SH-SY5Y (cell line): ENCODE measurements around the gene S100A4.

ENCODE experiments used
- GATA2 ChIP-seq: IDR thresholded peaks from 2 replicates; pipeline ENCODE4 v1.6.1; 2011; ENCODE audit warnings: mild to moderate bottlenecking, low read depth, low read length
- GATA3 ChIP-seq: IDR thresholded peaks from 2 replicates; pipeline ENCODE4 v1.6.1; 2011; ENCODE audit warnings: low read depth, mild to moderate bottlenecking, low read length, moderate library complexity

DNA sequence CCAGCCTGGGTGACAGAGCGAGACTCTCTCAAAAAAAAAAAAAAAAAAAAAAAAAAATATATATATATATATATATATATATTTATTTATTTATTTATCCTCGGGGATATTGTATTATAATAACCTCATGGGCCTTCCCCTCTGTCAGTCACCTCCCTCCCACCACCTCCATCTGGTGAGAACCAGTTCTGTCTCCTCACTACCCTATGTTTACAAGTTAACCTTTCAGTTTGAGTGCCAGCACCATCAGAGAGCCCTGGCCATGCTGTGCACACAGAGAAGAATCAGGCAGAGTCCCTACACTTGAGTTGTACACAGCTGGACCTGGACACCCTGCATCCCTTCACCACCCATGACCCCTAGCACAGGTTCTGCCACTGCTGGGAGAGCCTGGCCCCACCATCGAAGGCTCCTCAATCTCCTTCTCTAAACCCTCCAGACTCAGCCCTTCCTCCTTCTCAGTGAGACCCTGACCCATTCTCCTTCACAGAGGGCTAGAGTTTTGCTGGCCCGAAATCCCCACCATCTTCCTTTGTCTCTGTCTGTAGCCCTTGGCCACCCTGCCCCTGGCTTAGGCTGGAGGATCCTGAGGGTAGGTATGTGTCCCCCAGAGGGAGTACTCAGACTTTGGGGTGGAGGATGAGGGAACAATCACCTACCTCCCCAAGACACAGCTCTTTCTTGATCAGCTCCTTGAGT, 6.1 kb downstream of the S100A4 start:
- TF ChIP-seq GATA3, result no peak
- TF ChIP-seq GATA2, result no peak
